Measurements from ENCODE around the gene GUCY1A2.

The GUCY1A2 gene

DNA sequence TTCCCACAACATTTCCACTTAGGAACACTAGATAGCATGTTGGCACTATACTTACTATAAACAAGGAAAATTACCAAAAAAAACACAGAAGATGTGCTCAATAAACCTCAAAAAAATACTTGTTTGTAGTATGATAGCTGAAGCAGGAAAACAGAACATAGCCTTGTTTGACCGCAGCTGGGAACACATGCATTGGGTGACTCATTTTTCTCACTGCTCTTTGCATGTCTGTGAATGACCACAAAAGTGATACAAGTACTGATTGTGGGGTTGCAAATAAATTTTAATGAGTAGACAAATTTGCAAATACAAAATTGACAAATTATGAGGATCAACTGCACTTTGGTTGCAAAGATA lies 22.8 kb upstream of the GUCY1A2 start:
- no peak for TF ChIP-seq CTCF (conservative IDR thresholded peaks at IDR 0.05)
- no peak for TF ChIP-seq ZFX (IDR thresholded peaks at IDR 0.05)
- no peak overlapping the region for H3K27ac ChIP-seq

- no peak for TF ChIP-seq CTCF (conservative IDR thresholded peaks at IDR 0.05)
- TF ChIP-seq ZFX (IDR thresholded peaks at IDR 0.05) = no peak
- no peak overlapping the region; the same call in 1 of the 2 replicates for H3K27ac ChIP-seq
Measured at GRCh38 chr11:107040433-107041087, 22.3 kb upstream of the GUCY1A2 start.

DNA sequence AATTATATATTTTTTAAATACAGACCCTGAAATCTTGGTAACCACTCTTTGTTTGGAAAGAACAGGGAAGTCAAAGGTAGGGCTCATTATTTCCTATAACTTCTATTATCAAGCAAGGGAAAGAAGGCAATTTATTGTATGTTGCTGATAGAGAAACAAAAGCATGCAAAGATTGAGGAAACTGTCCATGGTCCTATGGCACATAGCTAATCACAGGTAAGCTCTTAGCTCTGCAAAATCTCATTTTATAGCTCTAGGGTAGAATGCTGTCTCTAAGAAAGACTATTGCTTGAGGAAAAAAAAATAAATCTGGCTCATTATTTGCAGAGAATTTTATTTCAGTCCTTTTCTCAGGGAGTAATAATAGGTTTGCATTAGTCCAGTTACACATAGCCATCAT lies 7.4 kb upstream of the GUCY1A2 start:
- TF ChIP-seq ZFX (IDR thresholded peaks at IDR 0.05) (no peak), CTCF (conservative IDR thresholded peaks at IDR 0.05) (no peak)
- H3K27ac ChIP-seq = no peak overlapping the region

DNA sequence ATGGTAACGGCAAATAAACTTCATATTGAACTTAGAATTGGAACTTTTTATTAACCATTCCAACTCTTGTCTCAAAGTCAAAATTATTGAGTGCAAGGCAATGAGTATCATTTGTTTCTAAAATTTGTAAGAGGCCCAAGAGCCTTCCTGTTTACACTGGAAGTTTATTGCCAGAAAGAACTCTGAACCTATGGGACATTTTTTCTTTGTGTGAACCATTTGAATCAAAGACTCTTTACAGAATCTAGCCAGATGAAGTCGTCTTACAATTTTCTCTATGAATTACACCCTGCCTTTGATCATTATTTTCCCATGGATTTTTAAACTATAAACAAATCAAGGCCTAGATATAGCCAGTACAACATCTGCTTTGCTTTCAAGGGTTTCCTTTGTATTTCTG lies 2.3 kb upstream of the GUCY1A2 start:
- TF ChIP-seq CTCF (conservative IDR thresholded peaks at IDR 0.05) (no peak), ZFX (IDR thresholded peaks at IDR 0.05) (no peak)
- no peak overlapping the region for H3K27ac ChIP-seq

DNA sequence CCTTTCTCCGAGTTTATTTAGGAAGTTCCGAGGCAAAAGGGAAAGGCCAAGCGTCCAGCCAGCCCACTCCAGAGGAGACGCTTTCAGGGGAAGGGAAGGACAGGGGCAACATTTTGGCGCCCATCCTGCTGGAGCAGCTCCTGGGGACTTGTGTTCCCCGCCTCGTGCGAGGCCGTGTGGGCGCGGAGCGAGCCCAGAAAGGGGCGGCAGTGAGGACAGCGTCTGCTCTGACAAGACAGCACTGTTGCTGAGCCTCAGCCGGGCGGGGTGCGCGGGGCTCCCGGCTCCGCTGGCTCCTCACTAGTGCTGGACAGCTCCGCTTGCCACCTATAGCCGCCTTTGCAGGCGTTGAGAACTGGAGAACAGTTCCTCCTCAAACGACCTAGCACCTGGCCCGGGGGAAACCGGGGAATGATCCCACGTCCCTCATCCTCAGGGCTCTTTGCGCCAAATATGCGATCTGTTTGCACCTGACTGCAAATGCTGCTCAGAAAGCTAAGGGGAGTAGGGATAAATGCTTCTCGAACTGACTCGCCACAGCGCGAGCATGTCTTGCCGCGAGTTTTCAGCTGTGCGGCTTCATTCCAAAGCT lies 722 bp upstream of the GUCY1A2 start:
- TF ChIP-seq ZFX (IDR thresholded peaks at IDR 0.05) (no peak), CTCF (conservative IDR thresholded peaks at IDR 0.05) (no peak)
- H3K27ac ChIP-seq = no peak overlapping the region; the same call in 1 of the 2 replicates

DNA sequence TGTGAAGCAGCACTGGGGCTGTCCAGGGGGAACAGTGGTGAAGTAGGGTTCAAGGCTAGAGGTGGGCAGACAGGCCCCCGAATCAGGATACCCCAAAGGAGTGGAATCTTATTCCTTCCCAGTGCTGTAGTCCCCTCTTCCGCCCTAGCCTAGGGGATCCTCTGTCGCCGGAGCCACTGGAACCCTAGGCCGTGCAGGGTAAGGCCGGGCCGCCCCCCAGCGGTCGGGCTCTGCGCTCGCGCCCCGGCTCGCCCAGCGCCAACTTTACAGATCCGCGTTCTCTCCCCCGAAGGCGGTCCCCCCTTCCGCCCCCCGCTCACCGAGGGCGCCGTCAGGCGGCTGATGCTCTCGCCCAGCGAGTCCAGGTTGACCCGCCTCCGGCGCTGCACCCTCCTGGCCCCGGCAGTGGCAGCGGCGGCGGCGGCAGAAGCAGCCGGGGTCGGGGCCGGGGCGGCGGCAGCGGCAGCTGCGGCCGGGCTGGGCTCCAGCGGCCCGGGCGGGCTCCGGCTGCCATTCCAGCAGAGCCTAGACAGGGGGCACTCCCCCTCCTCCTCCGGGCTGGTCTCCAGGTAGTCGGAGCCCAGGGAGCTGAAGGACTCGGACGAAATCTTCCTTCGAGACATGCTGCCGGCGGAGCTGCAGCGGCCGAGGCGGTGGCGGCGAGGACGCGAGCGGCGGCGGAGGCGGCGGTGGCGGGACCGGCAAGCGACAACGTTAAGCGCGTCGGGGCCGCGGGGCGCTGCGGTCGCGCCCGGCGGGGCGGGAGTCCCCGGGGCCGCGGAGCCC lies 650 bp downstream of the GUCY1A2 start:
- H3K27ac ChIP-seq = peak overlapping the region; percentile 34; the same call in 1 of the 2 replicates
- 0 out of 2 replicates have a peak, but pooled peaks have one; percentile 28 for TF ChIP-seq ZFX (IDR thresholded peaks at IDR 0.05)
- TF ChIP-seq CTCF (conservative IDR thresholded peaks at IDR 0.05) = peak; percentile 86

- TF ChIP-seq CTCF (conservative IDR thresholded peaks at IDR 0.05) (no peak), ZFX (IDR thresholded peaks at IDR 0.05) (no peak)
- H3K27ac ChIP-seq = no peak overlapping the region
Measured at GRCh38 chr11:107017104-107017432, 1.2 kb downstream of the GUCY1A2 start.
